Measurements from ENCODE around the gene ZNF44.
"Not testable (repeated sequence)": the region's sequence is repeated elsewhere in the genome, so short reads cannot be mapped to it uniquely, and the experiment has no call there.

Gene ZNF44

GRCh38 chr19:12294249-12295158, at the start of gene ZNF44:
Gene ZNF44, minus strand, starts transcription at chr19:12294883. Its CDS starts 189 bp downstream, at chr19:12294694.
- peak within 1 kb of the TSS; percentile 86 for H3K4me3 ChIP-seq (ENCODE audit: low read length)
- no peak for TF ChIP-seq ZNF274 (IDR thresholded peaks at IDR 0.05; ENCODE audit: low read depth, low read length)

DNA sequence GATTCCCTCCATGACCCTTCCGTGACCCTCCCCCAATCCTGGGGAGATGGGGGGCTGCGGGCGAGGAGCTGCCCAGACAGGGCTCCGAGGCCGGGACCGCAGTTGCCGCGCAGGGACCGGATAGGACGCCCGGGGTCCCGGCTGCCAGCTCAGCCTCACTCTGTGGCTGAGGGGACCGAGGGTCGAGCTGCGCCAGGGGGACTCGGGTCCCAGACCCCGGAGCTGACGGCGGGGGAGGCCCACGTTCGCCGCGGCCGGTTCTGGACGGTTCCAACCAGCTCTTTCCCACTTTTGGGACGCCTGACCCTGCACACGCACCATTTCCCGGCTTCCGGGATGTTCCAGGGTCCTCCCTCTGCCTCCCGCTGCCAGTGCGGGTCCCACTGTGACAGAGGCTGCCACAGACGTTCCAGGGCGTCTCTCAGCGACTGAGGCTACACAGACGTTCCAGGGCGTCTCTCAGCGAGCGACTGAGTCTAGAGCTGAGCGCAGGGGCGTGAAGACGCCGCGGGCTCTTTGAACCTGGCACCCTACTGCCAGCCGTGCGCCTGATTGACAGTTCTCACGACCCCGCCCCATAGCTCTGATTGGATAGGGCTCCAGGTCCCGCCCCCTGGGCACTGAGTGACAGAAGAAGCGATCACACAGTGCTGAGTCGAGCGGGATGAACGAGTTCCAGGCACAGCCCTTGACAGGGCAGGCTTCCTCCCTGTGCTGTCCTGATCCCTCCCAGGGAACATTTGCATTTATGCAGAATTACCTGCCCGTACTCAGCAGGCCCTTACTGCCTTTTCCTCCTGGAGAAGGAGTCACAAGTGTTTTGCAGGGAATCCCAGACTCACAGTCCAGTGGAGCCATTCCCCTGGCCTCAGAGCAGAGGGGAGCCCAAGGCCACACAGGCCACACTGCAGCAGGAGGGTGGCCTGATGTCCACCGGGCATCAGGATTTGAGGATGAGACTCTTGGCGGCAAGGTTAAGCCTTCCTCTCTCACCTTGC, 38.8 kb upstream of the ZNF44 start, which contains the start of gene ZNF563:
ZNF563 (minus strand) TSS at position 472 of the 998 bp plus-strand sequence; CDS start at position 321, 151 bp downstream.
- TF ChIP-seq ZNF274 (IDR thresholded peaks at IDR 0.05; ENCODE audit: low read depth, low read length) = no peak
- peak within 1 kb of the TSS; percentile 88 for H3K4me3 ChIP-seq (ENCODE audit: low read length)

DNA sequence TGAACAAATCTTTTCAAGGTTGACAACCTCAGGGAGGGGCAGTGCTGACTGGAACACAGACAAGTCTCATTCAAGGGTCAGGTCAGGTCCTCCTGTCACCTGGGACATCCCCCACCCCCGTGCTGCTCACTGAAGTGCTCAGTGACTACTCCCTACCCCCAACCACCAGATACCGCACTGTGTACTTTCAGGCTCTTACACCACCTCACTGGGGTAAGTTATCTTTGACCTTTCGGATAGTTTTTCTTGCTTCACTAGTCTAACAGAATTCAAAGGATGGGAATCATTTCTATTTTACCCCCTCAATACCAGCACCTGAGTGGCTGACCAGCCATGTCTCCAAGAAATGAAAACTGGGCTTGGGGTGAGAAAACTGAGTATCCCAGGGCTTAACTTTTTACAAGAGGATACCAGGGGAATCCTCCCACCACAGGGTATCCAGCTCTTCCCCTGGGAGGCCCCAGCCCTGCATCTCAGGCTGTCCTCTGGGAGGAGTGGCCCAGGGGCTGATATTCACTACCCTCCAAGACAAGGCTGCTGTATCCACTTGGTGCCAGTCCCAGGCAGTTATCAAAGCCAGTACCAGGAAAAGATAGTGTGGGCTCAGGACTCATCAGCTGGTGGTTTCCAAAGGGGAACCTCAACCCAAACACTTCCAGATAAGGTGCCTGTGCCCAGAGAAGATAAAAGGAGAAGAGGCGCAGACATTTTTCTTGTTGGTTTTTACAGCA, 36.7 kb upstream of the ZNF44 start:
- peak overlapping the region; percentile 50; the same call in 1 of the 2 replicates for H3K4me3 ChIP-seq (ENCODE audit: low read length)
- TF ChIP-seq ZNF274 (IDR thresholded peaks at IDR 0.05; ENCODE audit: low read depth, low read length) = no peak

- TF ChIP-seq ZNF274 (IDR thresholded peaks at IDR 0.05; ENCODE audit: low read depth, low read length) = no peak
- no peak overlapping the region for H3K4me3 ChIP-seq (ENCODE audit: low read length)
Measured at GRCh38 chr19:12330340-12330739, 35.7 kb upstream of the ZNF44 start.

- H3K4me3 ChIP-seq (ENCODE audit: low read length) = no peak overlapping the region
- no peak for TF ChIP-seq ZNF274 (IDR thresholded peaks at IDR 0.05; ENCODE audit: low read depth, low read length)
Measured at GRCh38 chr19:12325690-12326089, 31.0 kb upstream of the ZNF44 start.

DNA sequence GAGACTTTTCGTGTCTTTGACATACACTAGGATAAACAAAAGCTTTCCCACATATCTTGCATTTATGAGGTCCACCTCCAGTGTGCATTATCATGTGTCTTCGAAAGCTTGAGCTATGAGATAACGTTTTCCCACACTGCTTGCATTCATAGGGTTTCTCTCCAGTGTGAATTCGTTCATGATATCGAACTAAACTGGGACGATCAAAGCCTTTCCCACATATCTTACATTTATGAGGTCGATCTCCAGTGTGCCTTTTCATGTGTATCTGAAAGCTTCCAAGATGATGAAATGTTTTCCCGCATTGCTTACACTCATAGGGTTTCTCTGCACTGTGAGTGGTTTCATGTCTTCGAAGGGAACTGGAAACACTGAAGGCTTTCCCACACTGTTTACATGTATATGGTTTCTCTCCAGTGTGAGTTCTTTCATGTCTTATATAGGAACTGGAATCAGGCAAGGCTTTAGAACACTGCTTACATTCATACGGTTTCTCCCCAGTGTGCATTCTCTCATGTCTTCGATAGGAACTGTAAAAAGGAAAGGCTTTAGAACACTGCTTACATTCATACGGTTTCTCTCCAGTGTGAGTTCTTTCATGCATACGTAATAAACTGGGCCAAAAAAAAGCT, 24.2 kb upstream of the ZNF44 start:
- peak; percentile 50; the same call in 1 of the 2 replicates for TF ChIP-seq ZNF274 (IDR thresholded peaks at IDR 0.05; ENCODE audit: low read depth, low read length)
- H3K4me3 ChIP-seq (ENCODE audit: low read length) = no peak overlapping the region

- H3K4me3 ChIP-seq (ENCODE audit: low read length) = no peak overlapping the region
- TF ChIP-seq ZNF274 (IDR thresholded peaks at IDR 0.05; ENCODE audit: low read depth, low read length) = no peak
Measured at GRCh38 chr19:12314553-12314952, 19.9 kb upstream of the ZNF44 start.

GRCh38 chr19:12308891-12309290, 14.2 kb upstream of the ZNF44 start:
- not testable (repeated sequence) for H3K4me3 ChIP-seq (ENCODE audit: low read length)

DNA sequence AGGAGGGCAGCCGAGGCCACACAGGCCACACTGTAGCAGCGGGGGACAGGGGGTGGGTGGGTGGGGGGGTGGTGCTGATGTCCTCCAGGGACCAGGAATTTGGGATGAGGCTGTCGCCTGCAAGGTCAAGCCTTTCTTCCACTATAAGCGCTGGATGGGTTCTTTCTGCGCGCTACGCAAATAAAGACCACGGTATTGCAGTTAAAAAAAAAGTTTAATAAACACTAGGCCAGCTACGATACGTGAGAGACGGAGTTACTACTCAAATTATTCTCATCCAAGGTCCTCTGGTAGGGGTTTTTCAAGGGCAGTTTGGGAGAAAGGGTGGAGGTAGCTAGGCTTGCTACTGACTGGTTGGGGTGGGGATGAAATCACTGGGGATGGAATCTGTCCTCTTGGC, 508 bp upstream of the ZNF44 start:
- no peak for TF ChIP-seq ZNF274 (IDR thresholded peaks at IDR 0.05; ENCODE audit: low read depth, low read length)
- H3K4me3 ChIP-seq (ENCODE audit: low read length) = peak overlapping the region; percentile 32; the same call in 1 of the 2 replicates

DNA sequence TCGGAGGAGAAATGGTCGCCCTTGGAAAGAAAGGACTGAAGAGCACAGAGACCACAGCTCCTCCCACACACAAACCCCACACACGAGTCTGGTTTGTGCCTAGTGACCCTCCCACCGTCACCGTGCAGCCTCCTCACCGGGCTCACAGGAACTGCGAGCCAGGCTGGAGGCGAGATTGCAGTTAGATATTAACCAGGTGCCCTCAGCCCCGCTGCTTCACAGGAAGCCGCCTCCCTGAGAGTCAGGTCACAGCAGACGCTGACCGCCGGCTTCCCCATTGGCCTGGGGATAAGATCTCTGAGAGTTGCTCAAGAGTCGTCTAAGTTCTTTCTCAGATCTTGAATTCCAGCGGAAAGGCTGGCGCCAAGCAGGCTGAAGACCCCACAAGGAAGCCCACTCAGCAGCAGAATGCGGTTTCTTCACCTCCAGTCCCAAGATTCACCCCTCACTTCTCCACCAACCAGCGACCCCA, 870 bp downstream of the ZNF44 start:
- no peak for TF ChIP-seq ZNF274 (IDR thresholded peaks at IDR 0.05; ENCODE audit: low read depth, low read length)
- H3K4me3 ChIP-seq (ENCODE audit: low read length) = peak overlapping the region; percentile 86

GRCh38 chr19:12289790-12290065, 5.0 kb downstream of the ZNF44 start:
- TF ChIP-seq ZNF274 (IDR thresholded peaks at IDR 0.05; ENCODE audit: low read depth, low read length) = no peak
- no peak overlapping the region for H3K4me3 ChIP-seq (ENCODE audit: low read length)

GRCh38 chr19:12287958-12288500, 6.7 kb downstream of the ZNF44 start:
- no peak for TF ChIP-seq ZNF274 (IDR thresholded peaks at IDR 0.05; ENCODE audit: low read depth, low read length)
- no peak overlapping the region for H3K4me3 ChIP-seq (ENCODE audit: low read length)

DNA sequence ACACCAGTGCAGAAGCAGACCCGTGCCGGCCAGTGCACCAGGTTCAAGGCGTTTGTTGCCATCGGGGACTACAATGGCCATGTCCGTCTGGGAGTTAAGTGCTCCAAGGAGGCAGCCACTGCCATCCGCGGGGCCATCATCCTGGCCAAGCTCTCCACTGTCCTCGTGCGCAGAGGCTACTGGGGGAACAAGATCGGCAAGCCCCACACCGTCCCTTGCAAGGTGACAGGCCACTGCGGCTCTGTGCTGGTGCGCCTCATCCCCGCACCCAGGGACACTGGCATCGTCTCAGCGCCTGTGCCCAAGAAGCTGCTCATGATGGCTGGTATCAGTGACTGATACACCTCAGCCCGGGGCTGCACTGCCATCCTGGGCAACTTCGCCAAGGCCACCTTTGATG, 10.1 kb downstream of the ZNF44 start:
- TF ChIP-seq ZNF274 (IDR thresholded peaks at IDR 0.05; ENCODE audit: low read depth, low read length) = no peak
- H3K4me3 ChIP-seq (ENCODE audit: low read length) = no peak overlapping the region
